PFSK-1 (cell line): Measurements from ENCODE around the gene OGFOD3.

Experiments
- POLR2AphosphoS5 ChIP-seq: IDR thresholded peaks from 2 replicates; pipeline ENCODE4 v1.6.1; 2012; ENCODE audit warnings: low read depth, mild to moderate bottlenecking, control low read depth, low read length, moderate library complexity
- REST ChIP-seq, 2 experiments: IDR thresholded peaks; 2 replicates each; pipeline versions ENCODE4 v1.6.1 to v1.8.0; 2011 to 2012; ENCODE audit warnings: low read depth in 2 of 2, low read length in 2 of 2, control low read depth in 1 of 2, inconsistent platforms in 1 of 2, mild to moderate bottlenecking in 1 of 2, moderate library complexity in 1 of 2; ENCODE audit not compliant: insufficient read depth in 1 of 2

- TF ChIP-seq REST (IDR thresholded peaks at IDR 0.05; ENCODE audit: insufficient read depth in 1 of 2, low read depth in 2 of 2, low read length in 2 of 2) (no peak), POLR2AphosphoS5 (no peak)
Measured at GRCh38 chr17:82384730-82385481, 33.5 kb downstream of the OGFOD3 start.
